HG02610 (cell line): ENCODE results near the gene FOXF1.

Experiments used
- ATAC-seq: cut with Tn5 transposase; IDR thresholded peaks from one replicate; pipeline ENCODE4 v1.9.1; 2021; ENCODE audit warnings: mild to moderate bottlenecking, moderate library complexity; ENCODE audit not compliant: unreplicated experiment

The FOXF1 gene

GRCh38 chr16:86531641-86532525 lies 21.6 kb downstream of the FOXF1 start:
- ATAC-seq: no peak

DNA sequence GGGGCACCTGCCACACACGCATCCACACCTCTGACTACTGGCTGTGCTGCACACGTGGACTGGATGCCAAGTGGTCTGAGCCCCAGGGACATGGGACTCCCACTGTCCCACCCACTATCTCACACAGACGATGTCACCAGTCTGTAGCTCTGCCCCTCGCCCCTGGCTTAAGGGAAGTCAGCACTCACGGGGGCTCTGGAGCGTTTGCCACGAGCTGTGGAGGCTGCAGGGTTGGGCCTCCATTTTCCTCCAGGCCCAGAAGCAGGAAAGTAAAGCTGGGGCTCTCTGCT lies 22.1 kb downstream of the FOXF1 start:
- no peak for ATAC-seq

DNA sequence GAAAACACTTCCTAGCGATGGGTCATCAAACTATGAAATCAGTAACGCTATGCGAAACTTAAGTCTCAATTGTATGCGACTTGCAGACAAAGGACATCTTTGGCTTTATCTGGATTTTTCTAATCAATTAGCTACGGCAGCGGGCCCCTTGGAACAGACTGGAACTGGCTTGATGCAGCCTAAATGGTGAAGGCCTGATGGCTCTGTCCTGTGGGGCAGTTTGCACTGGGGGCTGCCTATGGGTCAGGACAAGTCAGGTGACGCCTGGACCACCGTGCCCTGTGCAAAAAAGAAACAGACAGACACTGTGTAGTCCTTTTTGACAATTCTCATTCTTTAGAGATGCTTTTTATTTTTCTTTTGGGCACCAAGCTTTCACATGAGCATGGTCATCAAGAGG lies 22.7 kb downstream of the FOXF1 start:
- no peak for ATAC-seq

DNA sequence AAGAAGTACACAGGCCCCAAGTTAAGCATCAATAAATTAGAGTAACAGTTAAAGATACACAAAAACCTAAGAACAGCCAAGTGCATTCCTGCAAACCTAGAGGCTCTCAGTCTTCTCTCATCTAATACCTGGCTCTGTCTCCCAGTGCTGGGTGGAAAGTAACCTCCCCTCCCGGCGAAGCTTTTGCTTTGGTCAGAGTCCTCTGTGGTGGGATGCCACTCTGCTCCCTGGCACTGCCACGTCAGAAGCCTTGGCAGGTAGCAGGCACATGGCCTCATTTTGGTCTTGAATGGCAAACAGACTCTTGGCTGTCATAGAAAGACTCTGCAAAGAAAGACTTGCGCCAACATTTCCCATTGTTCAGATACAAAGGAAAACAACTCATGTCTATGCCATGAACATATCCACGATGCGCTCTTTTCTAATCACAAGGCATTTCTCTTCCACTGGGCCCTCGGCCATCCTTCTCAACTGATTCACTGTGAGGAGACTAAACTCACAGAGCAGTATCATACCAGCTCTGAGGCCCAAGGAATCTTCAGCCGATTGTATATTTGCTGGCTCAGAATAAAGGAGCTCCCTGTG lies 23.5 kb downstream of the FOXF1 start:
- no peak for ATAC-seq

DNA sequence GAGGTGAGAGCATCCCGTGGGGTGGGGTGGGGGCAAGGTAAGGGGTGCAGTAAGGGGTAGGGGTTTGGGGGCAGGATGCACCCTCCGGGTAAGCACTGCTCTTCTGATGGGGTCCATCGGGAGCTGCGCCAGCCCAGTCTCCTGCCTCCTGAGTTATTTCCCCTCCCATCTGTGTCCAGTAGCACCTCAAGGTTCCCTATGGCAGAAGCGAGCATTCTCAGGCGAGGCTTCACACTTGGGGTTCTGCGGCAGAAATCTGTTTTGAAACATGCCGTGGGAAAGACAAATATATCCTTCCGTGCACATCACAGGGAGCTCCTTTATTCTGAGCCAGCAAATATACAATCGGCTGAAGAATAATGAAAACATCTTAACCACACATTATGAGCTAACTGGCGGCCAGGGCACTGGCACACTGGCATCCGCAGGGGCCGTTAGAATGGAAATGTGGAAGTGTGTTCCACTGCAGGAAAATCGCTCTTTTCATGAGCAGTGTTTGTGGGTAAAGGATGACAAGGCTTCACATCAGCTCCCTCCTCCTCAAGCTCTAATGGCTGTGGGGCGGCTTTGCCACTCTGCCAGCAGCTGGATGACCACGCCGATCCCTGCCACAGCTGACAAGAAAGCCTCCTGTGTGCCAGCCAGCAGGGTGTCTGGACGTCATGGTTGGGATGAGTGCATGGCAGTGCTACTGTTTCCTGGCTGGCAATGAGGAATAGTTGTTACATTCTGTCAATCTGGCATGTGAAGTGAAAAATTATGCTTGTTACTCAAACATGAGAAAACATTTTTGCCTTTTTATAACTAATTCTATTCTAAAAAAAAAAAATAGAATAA lies 24.7 kb downstream of the FOXF1 start:
- no peak for ATAC-seq

DNA sequence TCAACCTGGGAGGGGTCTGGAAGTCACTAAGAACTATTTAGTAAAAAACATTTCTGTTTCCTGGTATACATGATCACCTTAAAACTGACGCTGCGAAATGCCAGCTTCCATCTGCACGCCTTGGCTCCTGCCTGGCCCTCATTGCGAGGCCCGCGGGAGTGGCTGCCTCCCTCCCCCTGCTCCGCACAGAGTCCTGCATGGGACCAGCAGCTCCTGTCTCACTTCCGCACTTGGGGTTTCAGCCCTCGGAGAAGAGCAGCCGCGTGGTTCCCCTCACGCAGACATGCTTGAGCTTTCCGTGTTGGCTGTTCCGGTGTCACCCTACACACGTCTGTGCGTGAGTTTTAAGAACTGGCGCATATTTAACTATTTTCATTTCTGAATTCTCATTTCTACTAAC lies 26.3 kb downstream of the FOXF1 start:
- no peak for ATAC-seq

DNA sequence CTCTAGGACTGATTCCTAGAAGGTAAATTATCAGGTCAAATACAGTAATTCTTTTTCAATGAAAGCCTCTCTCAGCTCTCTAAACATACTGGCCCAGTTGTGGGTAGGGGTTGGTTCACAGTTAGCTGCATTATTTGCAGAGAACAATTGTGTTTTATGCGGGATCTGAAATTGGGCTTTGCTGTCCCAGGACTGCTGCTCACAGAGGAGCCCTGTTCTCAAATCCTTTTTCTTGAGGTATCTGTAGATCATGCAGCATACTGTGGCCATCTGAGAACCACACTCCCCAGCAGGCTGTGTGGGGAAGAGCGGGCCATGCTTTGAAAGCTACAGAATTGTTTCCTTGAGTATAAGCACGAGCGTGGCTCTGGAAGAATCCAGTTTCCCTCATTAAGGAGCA lies 27.2 kb downstream of the FOXF1 start:
- ATAC-seq: no peak

- no peak for ATAC-seq
Measured at GRCh38 chr16:86538196-86538780, 28.0 kb downstream of the FOXF1 start.

- no peak for ATAC-seq
Measured at GRCh38 chr16:86540894-86541293, 30.6 kb downstream of the FOXF1 start.

GRCh38 chr16:86541560-86541959 lies 31.2 kb downstream of the FOXF1 start:
- ATAC-seq: no peak

GRCh38 chr16:86542756-86543750 lies 32.7 kb downstream of the FOXF1 start:
- ATAC-seq: no peak

GRCh38 chr16:86545481-86545880 lies 35.2 kb downstream of the FOXF1 start:
- ATAC-seq: no peak

GRCh38 chr16:86545954-86546637 lies 35.8 kb downstream of the FOXF1 start:
- no peak for ATAC-seq

DNA sequence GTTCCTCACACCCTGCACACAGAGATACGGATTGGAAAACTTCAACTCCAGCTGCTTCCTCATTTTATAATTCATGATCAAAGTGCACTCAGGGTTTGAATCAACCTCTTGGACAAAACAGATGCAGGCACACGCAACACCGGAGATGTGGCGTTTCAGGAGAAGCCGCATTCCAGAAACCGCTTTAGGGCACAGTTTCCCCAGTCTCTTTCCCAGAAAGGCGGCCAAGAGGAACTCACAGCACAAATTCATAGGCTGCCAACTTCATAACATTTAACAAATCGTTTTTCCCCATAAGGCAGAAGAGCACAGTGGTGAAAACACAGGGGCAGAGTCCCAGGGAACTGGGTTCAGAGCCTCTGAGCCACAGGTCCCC lies 36.3 kb downstream of the FOXF1 start:
- no peak for ATAC-seq

- ATAC-seq: no peak
Measured at GRCh38 chr16:86547286-86547685, 37.0 kb downstream of the FOXF1 start.

DNA sequence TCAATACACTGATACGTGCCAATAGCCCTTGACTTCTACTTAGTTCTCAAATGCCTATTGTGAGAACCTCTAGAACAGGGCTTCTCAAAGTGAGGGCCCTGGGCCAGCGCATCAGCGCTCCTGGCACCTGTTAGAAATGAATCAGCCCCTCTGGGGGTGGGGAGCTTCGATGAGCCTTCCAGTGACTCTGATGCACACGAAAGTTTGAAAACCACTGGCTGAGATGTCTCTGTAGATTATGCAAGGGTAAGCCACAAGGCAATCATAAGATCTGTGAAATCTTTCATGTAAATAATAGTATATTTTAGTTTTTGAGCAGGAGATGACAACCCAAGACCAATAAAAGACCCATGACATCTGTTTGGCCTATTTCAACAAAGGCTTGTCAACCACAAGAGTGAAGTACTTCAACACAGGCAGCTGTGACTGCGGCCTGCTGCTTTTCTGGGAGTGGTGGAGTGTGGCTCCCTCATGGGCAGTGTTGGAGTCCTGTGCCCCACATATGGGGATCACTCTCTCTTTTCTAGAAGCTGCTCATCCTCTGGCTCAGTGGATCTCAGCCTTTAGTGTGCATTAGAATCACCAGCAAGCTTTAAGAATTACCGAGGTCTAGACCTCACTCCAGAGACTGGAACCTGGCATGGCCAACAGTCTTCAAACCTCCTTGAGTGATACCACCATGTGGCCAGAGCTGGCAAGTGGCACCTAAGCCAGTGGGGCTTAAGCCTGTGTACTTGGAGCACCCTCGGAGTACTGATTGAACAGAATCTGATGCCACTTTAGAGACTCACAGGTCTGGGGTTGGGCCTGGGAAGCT lies 39.0 kb downstream of the FOXF1 start:
- no peak for ATAC-seq

DNA sequence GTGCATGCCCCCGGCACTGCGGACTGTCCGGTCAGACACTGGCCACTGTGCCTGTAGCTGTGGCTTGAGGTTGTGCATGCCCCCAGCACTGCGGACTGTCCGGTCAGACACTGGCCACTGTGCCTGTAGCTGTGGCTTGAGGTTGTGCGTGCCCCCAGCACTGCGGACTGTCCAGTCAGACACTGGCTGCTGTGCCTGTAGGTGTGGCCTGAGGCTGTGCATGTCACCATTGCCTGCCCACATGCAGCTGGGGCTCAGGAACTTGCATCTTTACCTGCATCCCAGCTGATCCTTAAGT lies 39.5 kb downstream of the FOXF1 start:
- no peak for ATAC-seq

- no peak for ATAC-seq
Measured at GRCh38 chr16:86550281-86550680, 40.0 kb downstream of the FOXF1 start.

- ATAC-seq: no peak
Measured at GRCh38 chr16:86553356-86553755, 43.0 kb downstream of the FOXF1 start.
